ENCODE data around the gene BID. TPM values are rescaled to one million over a fixed set of nuclear protein-coding genes. Genes with fewer than 3 reads are reported as not detected.
A peak's percentile ranks its signal among the peaks of the same experiment; 100 is the strongest.

The BID gene
- total RNA-seq, 1 donor from 2014 or later, result 36.4 TPM

GRCh38 chr22:17729561-17729960 lies 44.7 kb downstream of the BID start:
- no peak overlapping the region for H3K4me3 Mint-ChIP-seq
- no peak for DNase-seq (ENCODE audit: extremely low spot score, unreplicated experiment)
- H3K27me3 Mint-ChIP-seq, result no peaks in the 10 kb centered on the region
- H3K27ac Mint-ChIP-seq, result no peak overlapping the region
- H3K9me3 Mint-ChIP-seq, result no peaks in the 10 kb centered on the region
- TF ChIP-seq CTCF (conservative IDR thresholded peaks at IDR 0.05), result no peak
- H3K4me1 Mint-ChIP-seq (ENCODE audit: unreplicated experiment), result no peaks in the 10 kb centered on the region
- H3K36me3 Mint-ChIP-seq, result peaks cover 17% of the 10 kb centered on the region

- no peak for DNase-seq (ENCODE audit: extremely low spot score, unreplicated experiment)
- Mint-ChIP-seq H3K27ac (no peak overlapping the region), H3K9me3 (no peaks in the 10 kb centered on the region), H3K27me3 (no peaks in the 10 kb centered on the region), H3K36me3 (peaks cover 16% of the 10 kb centered on the region), H3K4me3 (no peak overlapping the region), H3K4me1 (ENCODE audit: unreplicated experiment) (no peaks in the 10 kb centered on the region)
- TF ChIP-seq CTCF (conservative IDR thresholded peaks at IDR 0.05), result no peak
These were observed 45.5 kb downstream of the BID start for GRCh38 chr22:17728786-17729185.

GRCh38 chr22:17726928-17727897 lies 47.1 kb downstream of the BID start:
- Mint-ChIP-seq H3K4me1 (ENCODE audit: unreplicated experiment) (no peaks in the 10 kb centered on the region), H3K4me3 (no peak overlapping the region)

GRCh38 chr22:17726006-17726927 lies 48.0 kb downstream of the BID start:
- no peak for DNase-seq (ENCODE audit: extremely low spot score, unreplicated experiment)
- TF ChIP-seq CTCF (conservative IDR thresholded peaks at IDR 0.05), result no peak
- no peaks in the 10 kb centered on the region for H3K4me1 Mint-ChIP-seq (ENCODE audit: unreplicated experiment)
- no peak overlapping the region for H3K4me3 Mint-ChIP-seq
- H3K27ac Mint-ChIP-seq, result no peak overlapping the region
- H3K36me3 Mint-ChIP-seq, result peaks cover 3% of the 10 kb centered on the region
- H3K9me3 Mint-ChIP-seq, result no peaks in the 10 kb centered on the region
- no peaks in the 10 kb centered on the region for H3K27me3 Mint-ChIP-seq

More at GRCh38 chr22:17726928-17727897, 47.1 kb downstream of the BID start:
- DNase-seq (ENCODE audit: extremely low spot score, unreplicated experiment), result no peak
- Mint-ChIP-seq H3K36me3 (peaks cover 9% of the 10 kb centered on the region), H3K27me3 (no peaks in the 10 kb centered on the region), H3K27ac (no peak overlapping the region), H3K9me3 (no peaks in the 10 kb centered on the region)
- TF ChIP-seq CTCF (conservative IDR thresholded peaks at IDR 0.05), result no peak

GRCh38 chr22:17725500-17725796 lies 48.8 kb downstream of the BID start:
- no peak for TF ChIP-seq CTCF (conservative IDR thresholded peaks at IDR 0.05)
- Mint-ChIP-seq H3K36me3 (peaks cover 3% of the 10 kb centered on the region), H3K4me1 (ENCODE audit: unreplicated experiment) (no peaks in the 10 kb centered on the region), H3K9me3 (no peaks in the 10 kb centered on the region), H3K27ac (peak overlapping the region; percentile 2), H3K4me3 (no peak overlapping the region), H3K27me3 (no peaks in the 10 kb centered on the region)
- no peak for DNase-seq (ENCODE audit: extremely low spot score, unreplicated experiment)

Measured in type B pancreatic cell (in vitro differentiated cells).